ENCODE measurements around the gene SMIM10L2A.
A peak's percentile ranks its signal among the peaks of the same experiment; 100 is the strongest.
"Not testable (repeated sequence)": the region's sequence is repeated elsewhere in the genome, so short reads cannot be mapped to it uniquely, and the experiment has no call there.

The SMIM10L2A gene

GRCh38 chrX:135461756-135462155 lies 40.0 kb downstream of the SMIM10L2A start:
- DNase-seq = not testable (repeated sequence)

- DNase-seq = no peak
Observed at GRCh38 chrX:135463937-135464336, 42.2 kb downstream of the SMIM10L2A start.

- no peak for DNase-seq
Observed at GRCh38 chrX:135476378-135476777, 54.6 kb downstream of the SMIM10L2A start.

- peak in 4 of 6 experiments; percentile 1 to 44 (median 18) for DNase-seq
Observed at GRCh38 chrX:135477576-135477975, 55.8 kb downstream of the SMIM10L2A start.
